DND-41 (cell line): ENCODE data around the gene THSD4.

Experiments
- EZH2 ChIP-seq: IDR thresholded peaks from 3 replicates; pipeline ENCODE4 v1.6.1; 2012; ENCODE audit warnings: borderline replicate concordance, low read depth, mild to moderate bottlenecking, moderate library complexity, low read length, inconsistent platforms; ENCODE audit not compliant: severe bottlenecking
- TF ChIP-seq, protein P1 (sequence below): IDR thresholded peaks from 2 replicates; pipeline ENCODE4 v1.5.1; 2012; ENCODE audit warnings: borderline replicate concordance, low read length, moderate library complexity, mild to moderate bottlenecking; ENCODE audit not compliant: poor library complexity, severe bottlenecking; ENCODE audit errors: extremely low read depth

DNA sequence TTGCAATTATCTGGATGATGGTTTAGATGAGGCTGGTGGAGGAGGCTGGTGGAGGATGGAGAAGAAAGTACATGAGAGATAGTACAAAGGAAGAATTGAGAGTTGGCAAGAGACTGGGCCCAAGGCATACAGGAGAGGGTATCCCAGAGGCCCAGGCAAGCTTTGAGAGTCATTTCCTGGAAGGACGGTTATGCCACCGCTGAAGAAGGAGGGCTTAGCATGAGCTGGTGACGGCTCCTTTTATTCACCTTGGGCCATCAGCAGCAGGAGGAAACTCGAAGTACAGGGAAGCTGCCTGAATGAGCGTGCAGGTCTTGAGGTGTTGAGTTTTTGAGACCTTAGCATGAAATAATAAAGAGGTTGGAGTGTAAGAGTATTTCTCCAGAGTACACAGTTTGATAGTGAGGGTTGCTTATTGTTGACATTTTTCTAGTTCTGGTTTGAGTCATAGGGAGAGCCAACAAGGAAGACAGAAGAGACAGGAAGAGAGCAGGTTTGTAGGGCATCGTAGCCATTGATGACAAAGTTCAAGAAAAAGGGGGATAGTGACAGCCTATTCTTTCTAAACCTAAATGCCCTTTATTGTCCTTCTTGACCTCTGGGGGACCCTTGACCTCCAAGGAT, 13.8 kb downstream of the THSD4 start:
- no peak for TF ChIP-seq EZH2
- TF ChIP-seq, protein P1, sequence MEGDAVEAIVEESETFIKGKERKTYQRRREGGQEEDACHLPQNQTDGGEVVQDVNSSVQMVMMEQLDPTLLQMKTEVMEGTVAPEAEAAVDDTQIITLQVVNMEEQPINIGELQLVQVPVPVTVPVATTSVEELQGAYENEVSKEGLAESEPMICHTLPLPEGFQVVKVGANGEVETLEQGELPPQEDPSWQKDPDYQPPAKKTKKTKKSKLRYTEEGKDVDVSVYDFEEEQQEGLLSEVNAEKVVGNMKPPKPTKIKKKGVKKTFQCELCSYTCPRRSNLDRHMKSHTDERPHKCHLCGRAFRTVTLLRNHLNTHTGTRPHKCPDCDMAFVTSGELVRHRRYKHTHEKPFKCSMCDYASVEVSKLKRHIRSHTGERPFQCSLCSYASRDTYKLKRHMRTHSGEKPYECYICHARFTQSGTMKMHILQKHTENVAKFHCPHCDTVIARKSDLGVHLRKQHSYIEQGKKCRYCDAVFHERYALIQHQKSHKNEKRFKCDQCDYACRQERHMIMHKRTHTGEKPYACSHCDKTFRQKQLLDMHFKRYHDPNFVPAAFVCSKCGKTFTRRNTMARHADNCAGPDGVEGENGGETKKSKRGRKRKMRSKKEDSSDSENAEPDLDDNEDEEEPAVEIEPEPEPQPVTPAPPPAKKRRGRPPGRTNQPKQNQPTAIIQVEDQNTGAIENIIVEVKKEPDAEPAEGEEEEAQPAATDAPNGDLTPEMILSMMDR, result no peak
